ENCODE data around the gene ADCY9.

The ADCY9 gene

GRCh38 chr16:3920206-3920605 lies 196.0 kb downstream of the ADCY9 start:
- Histone ChIP-seq H3K4me1 (ENCODE audit: control insufficient read depth in 5 of 5, insufficient read depth in 5 of 5, low read length in 5 of 5) (no peaks in the 10 kb centered on the region), H3K27me3 (ENCODE audit: control insufficient read depth in 5 of 5, insufficient read depth in 4 of 5, low read length in 5 of 5) (peaks cover 0 to 10% (median 8%) of the 10 kb centered on the region in 5 donors), H3K36me3 (ENCODE audit: control insufficient read depth in 5 of 5, insufficient read depth in 5 of 5, low read length in 5 of 5) (no peaks in the 10 kb centered on the region), H3K4me3 (ENCODE audit: low read depth in 1 of 5, low read length in 5 of 5) (no peak overlapping the region), H3K9me3 (ENCODE audit: control insufficient read depth in 5 of 5, low read length in 5 of 5) (peaks cover 2 to 16% (median 9%) of the 10 kb centered on the region in 5 donors), H3K27ac (ENCODE audit: low read depth, low read length) (no peak overlapping the region), H3K9ac (ENCODE audit: low read length in 5 of 5) (no peak overlapping the region)

GRCh38 chr16:3919413-3919812 lies 196.8 kb downstream of the ADCY9 start:
- H3K27ac ChIP-seq (ENCODE audit: low read depth, low read length), result no peak overlapping the region
- no peak overlapping the region for H3K9ac ChIP-seq (ENCODE audit: low read length in 5 of 5)
- peaks cover 0 to 15% (median 8%) of the 10 kb centered on the region in 5 donors for H3K27me3 ChIP-seq (ENCODE audit: control insufficient read depth in 5 of 5, insufficient read depth in 4 of 5, low read length in 5 of 5)
- H3K4me3 ChIP-seq (ENCODE audit: low read depth in 1 of 5, low read length in 5 of 5), result no peak overlapping the region
- H3K4me1 ChIP-seq (ENCODE audit: control insufficient read depth in 5 of 5, insufficient read depth in 5 of 5, low read length in 5 of 5), result no peaks in the 10 kb centered on the region
- H3K9me3 ChIP-seq (ENCODE audit: control insufficient read depth in 5 of 5, low read length in 5 of 5), result peaks cover 2 to 16% (median 9%) of the 10 kb centered on the region in 5 donors
- H3K36me3 ChIP-seq (ENCODE audit: control insufficient read depth in 5 of 5, insufficient read depth in 5 of 5, low read length in 5 of 5), result no peaks in the 10 kb centered on the region

GRCh38 chr16:3915426-3916260 lies 200.6 kb downstream of the ADCY9 start:
- H3K4me3 ChIP-seq (ENCODE audit: low read depth in 1 of 5, low read length in 5 of 5), result no peak overlapping the region
- no peak overlapping the region for H3K9ac ChIP-seq (ENCODE audit: low read length in 5 of 5)
- H3K36me3 ChIP-seq (ENCODE audit: control insufficient read depth in 5 of 5, insufficient read depth in 5 of 5, low read length in 5 of 5), result no peaks in the 10 kb centered on the region
- H3K27me3 ChIP-seq (ENCODE audit: control insufficient read depth in 5 of 5, insufficient read depth in 4 of 5, low read length in 5 of 5), result peaks cover 0 to 9% (median 4%) of the 10 kb centered on the region in 5 donors
- H3K4me1 ChIP-seq (ENCODE audit: control insufficient read depth in 5 of 5, insufficient read depth in 5 of 5, low read length in 5 of 5), result no peaks in the 10 kb centered on the region
- H3K27ac ChIP-seq (ENCODE audit: low read depth, low read length), result no peak overlapping the region
- peaks cover 2 to 16% (median 9%) of the 10 kb centered on the region in 5 donors for H3K9me3 ChIP-seq (ENCODE audit: control insufficient read depth in 5 of 5, low read length in 5 of 5)

GRCh38 chr16:3912897-3913296 lies 203.3 kb downstream of the ADCY9 start:
- Histone ChIP-seq H3K4me3 (ENCODE audit: low read depth in 1 of 5, low read length in 5 of 5) (no peak overlapping the region), H3K9ac (ENCODE audit: low read length in 5 of 5) (no peak overlapping the region), H3K36me3 (ENCODE audit: control insufficient read depth in 5 of 5, insufficient read depth in 5 of 5, low read length in 5 of 5) (no peaks in the 10 kb centered on the region), H3K27me3 (ENCODE audit: control insufficient read depth in 5 of 5, insufficient read depth in 4 of 5, low read length in 5 of 5) (peaks cover 0 to 6% (median 4%) of the 10 kb centered on the region in 5 donors), H3K4me1 (ENCODE audit: control insufficient read depth in 5 of 5, insufficient read depth in 5 of 5, low read length in 5 of 5) (no peaks in the 10 kb centered on the region), H3K27ac (ENCODE audit: low read depth, low read length) (no peak overlapping the region), H3K9me3 (ENCODE audit: control insufficient read depth in 5 of 5, low read length in 5 of 5) (peaks cover 0 to 6% (median 2%) of the 10 kb centered on the region in 5 donors)

Measured in subcutaneous abdominal adipose tissue (tissue), 5 donors.